NCI-H524 treated with DMSO at 0.1 percent for 48 hours (cell line): ENCODE data around the gene ZCCHC7.
"Not testable (repeated sequence)": the region's sequence is repeated elsewhere in the genome, so short reads cannot be mapped to it uniquely, and the experiment has no call there.

ENCODE experiments used
- DNase-seq: peaks from one replicate; lab custom pipeline; 2025; lab: John Stamatoyannopoulos, UW

ZCCHC7 gene

GRCh38 chr9:37293664-37294524 lies 173.5 kb downstream of the ZCCHC7 start:
- DNase-seq = no peak

GRCh38 chr9:37295178-37295577 lies 174.8 kb downstream of the ZCCHC7 start:
- no peak for DNase-seq

DNA sequence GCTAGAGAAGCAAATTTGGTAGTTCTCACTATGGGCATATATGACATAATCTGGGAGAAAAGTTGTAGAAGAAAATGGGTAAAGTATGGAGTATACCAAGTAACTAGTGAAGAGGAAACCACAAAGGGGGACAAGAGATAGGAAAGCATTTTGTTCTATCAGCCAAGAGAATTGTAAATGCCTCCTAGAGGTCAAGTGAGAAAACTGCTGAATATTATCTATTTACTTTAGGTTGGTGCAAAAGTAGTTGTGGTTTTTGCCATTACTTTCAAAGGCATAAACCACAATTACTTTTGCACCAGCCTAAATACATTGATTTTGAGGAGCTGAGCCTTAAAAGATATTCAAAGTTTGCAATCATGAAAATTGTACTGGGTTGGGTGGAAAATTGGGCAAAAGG lies 175.4 kb downstream of the ZCCHC7 start:
- DNase-seq = no peak

GRCh38 chr9:37297592-37297991 lies 177.2 kb downstream of the ZCCHC7 start:
- DNase-seq = no peak

GRCh38 chr9:37300620-37301019 lies 180.2 kb downstream of the ZCCHC7 start:
- DNase-seq = no peak

DNA sequence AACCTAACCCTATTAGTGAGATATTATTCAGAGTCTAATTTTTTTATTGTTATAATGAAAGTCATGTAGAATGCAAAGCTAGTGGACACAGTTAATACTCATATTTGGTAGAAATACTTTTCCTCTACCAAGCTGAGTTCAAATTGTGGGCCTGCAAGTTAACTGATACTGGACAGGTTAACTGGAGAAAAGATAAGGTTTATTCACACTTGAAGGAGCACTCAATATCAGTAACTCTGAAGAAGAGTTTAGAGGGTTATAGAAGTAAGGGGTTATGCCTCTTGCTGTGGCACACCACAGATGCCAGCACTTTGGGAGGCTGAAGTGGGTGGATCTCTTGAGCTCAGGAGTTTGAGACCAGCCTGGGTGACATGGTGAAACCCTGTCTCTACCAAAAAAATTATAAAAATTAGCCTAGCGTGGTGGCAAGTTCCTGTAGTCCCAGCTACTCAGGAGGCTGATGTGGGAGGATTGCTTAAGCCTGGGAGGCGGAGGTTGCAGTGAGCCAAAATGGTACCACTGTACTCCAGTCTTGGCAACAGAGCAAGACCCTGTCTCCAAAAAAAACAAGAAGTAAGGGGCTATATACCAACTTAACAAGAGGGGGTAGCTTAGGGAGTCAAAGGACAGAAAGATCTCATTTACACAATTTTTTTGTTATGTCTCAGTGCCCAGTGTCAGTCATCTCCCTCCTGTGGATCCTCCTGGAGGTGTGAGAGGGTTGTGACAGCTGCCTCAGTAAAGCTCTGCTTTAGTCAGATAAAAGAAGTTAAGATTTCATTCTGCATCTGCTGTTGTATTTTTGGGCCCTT lies 180.9 kb downstream of the ZCCHC7 start:
- DNase-seq = no peak

GRCh38 chr9:37301854-37302172 lies 181.4 kb downstream of the ZCCHC7 start:
- DNase-seq = no peak

DNA sequence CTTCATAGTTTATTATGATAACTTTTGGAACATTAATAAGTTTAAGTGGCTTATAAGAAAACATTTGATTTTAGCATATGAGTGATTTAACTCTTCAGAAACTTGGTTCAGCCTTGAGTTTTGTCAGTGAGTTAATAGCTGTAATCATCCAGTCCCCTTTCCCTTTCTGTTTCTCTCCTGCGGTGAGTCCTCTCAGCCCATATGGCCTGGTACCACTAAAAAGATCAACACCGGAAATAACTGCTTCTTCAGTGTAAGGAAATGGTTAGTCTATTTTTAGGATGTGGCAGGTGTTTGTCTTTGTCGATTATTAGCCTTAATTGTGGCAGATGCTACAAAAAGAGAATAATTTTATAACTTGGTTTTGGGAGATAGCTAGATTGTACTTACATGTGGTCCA lies 181.9 kb downstream of the ZCCHC7 start:
- peak; percentile 28 for DNase-seq

GRCh38 chr9:37303272-37303671 lies 182.9 kb downstream of the ZCCHC7 start:
- not testable (repeated sequence) for DNase-seq

- DNase-seq = no peak
Observed at GRCh38 chr9:37309136-37309535, 188.8 kb downstream of the ZCCHC7 start.

DNA sequence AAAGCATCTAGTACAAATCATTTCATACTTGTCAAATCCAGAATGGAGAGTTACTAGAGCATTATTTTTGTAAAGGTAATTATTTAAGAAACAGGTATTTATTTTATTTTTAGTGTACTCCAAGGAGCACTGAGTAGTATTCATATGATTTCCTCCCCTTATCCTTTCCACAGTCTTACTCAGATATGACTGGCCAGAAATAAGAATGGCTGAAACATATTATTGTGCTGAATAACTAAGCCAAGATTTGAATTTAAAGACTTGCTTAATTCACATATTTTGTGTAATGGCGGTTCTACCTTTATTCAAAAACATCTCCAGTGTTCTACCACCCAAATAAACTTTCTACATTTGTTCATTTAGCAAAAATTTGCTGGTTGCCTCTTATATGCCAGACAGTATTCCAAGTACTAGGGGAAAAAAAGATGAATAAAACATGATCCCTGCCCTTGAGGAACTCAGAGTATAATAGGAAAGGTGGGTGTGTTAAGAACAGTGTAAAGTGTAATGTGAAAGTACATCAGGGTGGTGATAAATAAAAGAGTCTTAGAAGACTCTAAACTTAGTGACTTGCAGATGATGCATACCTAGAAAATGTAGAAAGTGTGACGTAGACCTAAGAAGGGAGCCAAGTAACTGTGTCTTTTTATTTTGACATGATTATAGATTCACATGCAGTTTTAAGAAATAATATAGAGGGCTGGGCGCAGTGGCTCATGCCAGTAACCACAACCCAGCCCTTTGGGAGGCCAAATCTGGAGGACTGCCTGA lies 191.7 kb downstream of the ZCCHC7 start:
- DNase-seq = no peak

DNA sequence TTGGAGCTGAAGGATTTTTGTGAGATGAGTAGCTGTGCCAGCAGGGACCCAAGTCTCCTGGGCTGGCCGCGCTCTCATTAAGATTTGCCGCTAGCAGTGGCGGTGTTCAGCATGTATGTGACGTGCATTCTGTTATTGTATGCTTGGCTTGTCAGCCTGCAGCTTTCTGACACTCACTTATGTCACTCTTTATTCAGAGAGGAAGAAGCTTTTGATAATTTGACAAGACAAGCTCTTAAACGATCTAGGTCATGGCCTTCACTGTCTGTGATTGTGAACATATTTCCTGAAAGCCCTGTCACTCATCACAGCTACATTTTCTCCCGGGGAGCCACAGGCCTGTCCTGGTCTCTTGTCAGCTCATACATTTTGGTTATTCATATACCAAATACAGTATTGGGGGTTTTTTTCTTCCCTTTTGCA lies 203.9 kb downstream of the ZCCHC7 start:
- DNase-seq = peak; percentile 14

- DNase-seq = peak; percentile 79
Observed at GRCh38 chr9:37324691-37325490, 204.5 kb downstream of the ZCCHC7 start.

DNA sequence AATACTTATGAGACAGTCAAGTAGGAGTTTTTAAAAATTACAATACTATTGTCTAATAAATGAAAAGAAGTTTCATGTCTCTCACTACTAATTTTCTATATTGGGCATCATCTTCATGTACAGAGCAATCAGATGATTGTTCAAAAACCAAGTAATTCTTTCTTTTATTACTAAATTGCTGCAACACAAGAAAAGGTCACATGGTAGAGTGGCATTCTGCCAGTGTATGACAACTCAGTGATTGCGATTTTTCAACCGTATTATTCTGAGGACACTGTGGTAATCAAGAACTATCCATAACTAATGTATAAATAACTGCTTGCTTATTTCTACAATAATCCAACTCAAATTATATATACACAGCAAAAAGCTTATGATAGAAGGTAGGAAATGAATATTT lies 205.4 kb downstream of the ZCCHC7 start:
- DNase-seq = no peak

GRCh38 chr9:37327553-37327952 lies 207.2 kb downstream of the ZCCHC7 start:
- DNase-seq = no peak

- DNase-seq = no peak
Observed at GRCh38 chr9:37328556-37329227, 208.3 kb downstream of the ZCCHC7 start.

DNA sequence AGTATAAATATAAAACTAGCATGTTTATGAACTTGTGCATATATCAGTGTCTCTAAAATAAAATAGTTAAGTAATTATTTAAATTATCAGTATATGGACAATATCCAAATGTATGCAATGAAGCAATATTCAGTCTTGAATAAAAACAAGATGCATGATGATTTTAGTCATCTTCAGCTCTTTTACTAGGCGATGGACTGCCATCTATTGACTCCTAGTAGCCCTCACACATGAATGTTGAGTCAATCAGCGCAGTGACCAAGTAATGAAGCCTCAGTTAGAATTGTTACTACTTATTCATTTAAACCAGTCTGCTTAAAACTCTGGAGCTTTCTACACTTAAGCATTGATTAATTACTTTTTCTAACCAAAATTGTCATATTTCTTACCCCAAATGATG lies 209.2 kb downstream of the ZCCHC7 start:
- no peak for DNase-seq

DNA sequence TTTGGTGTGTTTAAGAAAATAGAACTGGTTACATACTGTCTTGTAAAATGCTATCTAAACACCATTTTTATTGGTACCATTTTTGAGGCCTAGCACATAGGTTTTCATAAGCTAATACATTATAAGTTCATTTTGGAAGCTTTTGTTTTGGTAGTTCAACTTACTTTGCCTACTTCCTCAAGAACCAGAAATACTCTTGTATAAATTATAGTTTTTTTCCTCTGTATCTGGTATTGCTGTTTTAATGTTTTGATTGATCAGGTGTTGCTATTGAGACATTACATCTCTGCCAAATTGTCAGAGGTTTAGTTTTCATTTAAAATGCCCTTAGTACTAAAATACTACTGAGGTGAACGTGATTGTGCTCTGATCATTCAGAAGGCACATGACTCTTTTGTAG lies 211.5 kb downstream of the ZCCHC7 start:
- no peak for DNase-seq

DNA sequence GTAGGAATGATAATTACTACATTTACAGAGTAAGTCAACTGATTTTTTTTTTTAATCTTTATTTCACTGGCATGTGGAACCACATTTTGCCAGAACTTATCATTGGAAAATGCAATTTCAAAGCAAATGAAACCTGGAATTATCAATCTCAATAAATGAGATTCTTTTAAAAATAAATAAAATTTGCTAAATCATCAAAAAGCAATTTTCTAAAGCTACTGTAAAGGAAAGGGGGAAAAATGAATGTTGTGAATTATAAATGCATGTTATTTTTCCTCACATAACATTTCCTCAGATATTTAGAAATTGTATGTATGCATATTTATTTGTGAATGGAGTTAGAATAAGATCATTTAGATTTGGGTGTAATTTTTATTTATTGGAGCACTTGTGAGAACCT lies 212.2 kb downstream of the ZCCHC7 start:
- DNase-seq = no peak

- DNase-seq = no peak
Observed at GRCh38 chr9:37333288-37333687, 212.9 kb downstream of the ZCCHC7 start.

- no peak for DNase-seq
Observed at GRCh38 chr9:37335238-37335637, 214.9 kb downstream of the ZCCHC7 start.
